GM12872 (cell line): Measurements from ENCODE around the gene EIF4E1B.

Experiments
- TF ChIP-seq, protein P1 (sequence below): IDR thresholded peaks from 3 replicates; pipeline ENCODE4 v1.5.1; 2011; ENCODE audit warnings: low read depth, mild to moderate bottlenecking, low read length, moderate library complexity; ENCODE audit not compliant: insufficient read depth

The EIF4E1B gene

GRCh38 chr5:176630681-176631222, 277 bp downstream of the EIF4E1B start:
- TF ChIP-seq, protein P1, sequence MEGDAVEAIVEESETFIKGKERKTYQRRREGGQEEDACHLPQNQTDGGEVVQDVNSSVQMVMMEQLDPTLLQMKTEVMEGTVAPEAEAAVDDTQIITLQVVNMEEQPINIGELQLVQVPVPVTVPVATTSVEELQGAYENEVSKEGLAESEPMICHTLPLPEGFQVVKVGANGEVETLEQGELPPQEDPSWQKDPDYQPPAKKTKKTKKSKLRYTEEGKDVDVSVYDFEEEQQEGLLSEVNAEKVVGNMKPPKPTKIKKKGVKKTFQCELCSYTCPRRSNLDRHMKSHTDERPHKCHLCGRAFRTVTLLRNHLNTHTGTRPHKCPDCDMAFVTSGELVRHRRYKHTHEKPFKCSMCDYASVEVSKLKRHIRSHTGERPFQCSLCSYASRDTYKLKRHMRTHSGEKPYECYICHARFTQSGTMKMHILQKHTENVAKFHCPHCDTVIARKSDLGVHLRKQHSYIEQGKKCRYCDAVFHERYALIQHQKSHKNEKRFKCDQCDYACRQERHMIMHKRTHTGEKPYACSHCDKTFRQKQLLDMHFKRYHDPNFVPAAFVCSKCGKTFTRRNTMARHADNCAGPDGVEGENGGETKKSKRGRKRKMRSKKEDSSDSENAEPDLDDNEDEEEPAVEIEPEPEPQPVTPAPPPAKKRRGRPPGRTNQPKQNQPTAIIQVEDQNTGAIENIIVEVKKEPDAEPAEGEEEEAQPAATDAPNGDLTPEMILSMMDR: no peak

- TF ChIP-seq, protein P1: no peak
Measured at GRCh38 chr5:176631383-176632200, 1.1 kb downstream of the EIF4E1B start.

DNA sequence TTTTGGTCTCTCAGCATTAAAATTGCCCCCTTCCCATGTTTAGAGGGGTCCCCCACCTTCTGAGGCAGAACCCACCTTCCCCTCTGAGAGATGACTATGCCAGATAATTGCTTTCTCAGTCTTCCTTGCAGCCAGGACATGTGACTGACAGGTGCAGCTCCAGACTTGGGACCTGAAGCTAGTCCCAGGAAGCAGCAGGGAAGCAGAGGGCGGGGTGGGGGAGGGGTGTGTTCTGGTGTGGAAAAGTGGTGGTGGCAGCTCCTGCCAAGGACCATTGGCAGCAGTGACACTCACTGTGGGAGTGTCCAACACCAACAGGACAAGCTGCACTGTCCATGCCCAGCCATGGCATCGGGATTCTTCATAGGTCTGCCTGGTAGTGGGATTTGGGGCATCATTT, 2.3 kb downstream of the EIF4E1B start:
- TF ChIP-seq, protein P1: no peak

DNA sequence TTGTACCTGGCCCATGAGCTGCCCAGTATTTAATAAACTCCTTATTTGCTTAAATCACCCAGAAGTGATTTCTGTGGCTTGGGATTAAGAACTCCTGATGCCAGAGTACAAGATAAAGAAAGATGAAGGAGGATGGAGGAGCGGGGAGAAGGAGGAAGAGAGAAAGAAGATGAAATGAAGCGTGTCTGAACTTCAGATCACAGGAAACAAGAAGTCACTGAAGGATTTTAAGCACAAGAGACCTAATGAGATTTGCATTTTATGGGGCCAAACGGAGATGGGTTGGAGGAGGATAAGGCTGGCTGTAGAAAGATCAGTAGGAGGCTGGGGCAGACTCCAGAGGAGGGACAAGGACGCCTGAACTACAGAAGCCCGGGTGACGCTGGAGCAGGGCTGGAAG, 3.1 kb downstream of the EIF4E1B start:
- TF ChIP-seq, protein P1: no peak

- TF ChIP-seq, protein P1: no peak
Measured at GRCh38 chr5:176636426-176636825, 6.0 kb downstream of the EIF4E1B start.

- TF ChIP-seq, protein P1: no peak
Measured at GRCh38 chr5:176637556-176637955, 7.1 kb downstream of the EIF4E1B start.

- TF ChIP-seq, protein P1: no peak
Measured at GRCh38 chr5:176638437-176638836, 8.0 kb downstream of the EIF4E1B start.
